ENCODE results near the gene ARHGAP8. TPM values are rescaled to one million over a fixed set of nuclear protein-coding genes. Genes with fewer than 3 reads are reported as not detected.

Gene ARHGAP8
- total and polyA plus RNA-seq, 3 donors from 2014 or later: 9.5 to 15.0 (median 9.7) TPM

DNA sequence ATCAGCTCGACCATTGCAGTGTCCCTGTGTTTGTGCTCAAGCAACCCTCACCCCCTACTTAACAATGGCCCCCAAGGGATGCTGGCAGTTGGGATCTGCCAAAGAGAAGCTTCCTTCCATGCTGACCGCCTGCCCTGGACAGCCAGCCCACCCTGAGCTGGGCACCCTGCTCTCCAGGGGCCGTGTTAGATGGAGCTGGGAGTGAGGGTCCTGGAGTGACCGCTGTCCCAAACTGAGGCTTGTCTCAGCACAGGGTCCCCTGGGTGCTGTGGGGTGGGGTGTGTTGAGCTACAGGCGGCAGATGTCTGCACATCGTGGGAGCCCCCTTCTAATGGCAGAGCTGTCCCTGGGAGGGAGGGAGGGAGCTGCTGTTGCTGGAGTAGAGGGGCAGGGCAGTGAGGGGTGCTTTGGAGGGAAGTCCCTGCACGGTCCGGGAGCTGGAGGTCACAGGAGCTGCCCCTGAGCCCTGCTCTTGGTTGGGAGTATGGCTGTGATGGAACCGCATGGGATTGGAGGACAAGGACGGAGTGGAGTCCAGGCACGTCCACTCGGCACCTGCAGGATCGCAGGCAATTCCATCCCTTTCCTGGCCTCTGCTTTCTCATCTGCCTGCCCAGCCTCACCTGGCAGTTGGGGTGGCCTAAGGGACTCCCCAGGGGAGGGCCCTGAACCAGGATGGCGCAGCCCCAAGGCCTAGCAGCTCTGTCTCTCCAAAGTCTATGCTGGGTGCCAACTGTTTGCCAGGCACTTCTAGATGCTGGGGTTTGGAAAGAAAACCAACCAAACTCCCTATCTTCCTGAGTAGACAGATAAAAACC lies 126.3 kb downstream of the ARHGAP8 start:
- DNase-seq: no peak
- TF ChIP-seq POLR2A (IDR thresholded peaks at IDR 0.05): no peak
- TF ChIP-seq, protein P1, sequence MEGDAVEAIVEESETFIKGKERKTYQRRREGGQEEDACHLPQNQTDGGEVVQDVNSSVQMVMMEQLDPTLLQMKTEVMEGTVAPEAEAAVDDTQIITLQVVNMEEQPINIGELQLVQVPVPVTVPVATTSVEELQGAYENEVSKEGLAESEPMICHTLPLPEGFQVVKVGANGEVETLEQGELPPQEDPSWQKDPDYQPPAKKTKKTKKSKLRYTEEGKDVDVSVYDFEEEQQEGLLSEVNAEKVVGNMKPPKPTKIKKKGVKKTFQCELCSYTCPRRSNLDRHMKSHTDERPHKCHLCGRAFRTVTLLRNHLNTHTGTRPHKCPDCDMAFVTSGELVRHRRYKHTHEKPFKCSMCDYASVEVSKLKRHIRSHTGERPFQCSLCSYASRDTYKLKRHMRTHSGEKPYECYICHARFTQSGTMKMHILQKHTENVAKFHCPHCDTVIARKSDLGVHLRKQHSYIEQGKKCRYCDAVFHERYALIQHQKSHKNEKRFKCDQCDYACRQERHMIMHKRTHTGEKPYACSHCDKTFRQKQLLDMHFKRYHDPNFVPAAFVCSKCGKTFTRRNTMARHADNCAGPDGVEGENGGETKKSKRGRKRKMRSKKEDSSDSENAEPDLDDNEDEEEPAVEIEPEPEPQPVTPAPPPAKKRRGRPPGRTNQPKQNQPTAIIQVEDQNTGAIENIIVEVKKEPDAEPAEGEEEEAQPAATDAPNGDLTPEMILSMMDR (IDR thresholded peaks at IDR 0.05): no peak
- Histone ChIP-seq H3K9me3 (no peaks in the 10 kb centered on the region), H3K36me3 (ENCODE audit: low read depth, missing control alignments) (no peaks in the 10 kb centered on the region), H3K4me1 (no peaks in the 10 kb centered on the region), H3K4me3 (no peak overlapping the region), H3K27me3 (no peaks in the 10 kb centered on the region), H3K27ac (no peak overlapping the region)
- intact Hi-C loops (cut with DNase I; ENCODE audit: low total_unique reads): no loop called here
- WGBS, 2 donors: 83 to 88% methylated on average over 10 to 14 of the region's 14 CpGs

DNA sequence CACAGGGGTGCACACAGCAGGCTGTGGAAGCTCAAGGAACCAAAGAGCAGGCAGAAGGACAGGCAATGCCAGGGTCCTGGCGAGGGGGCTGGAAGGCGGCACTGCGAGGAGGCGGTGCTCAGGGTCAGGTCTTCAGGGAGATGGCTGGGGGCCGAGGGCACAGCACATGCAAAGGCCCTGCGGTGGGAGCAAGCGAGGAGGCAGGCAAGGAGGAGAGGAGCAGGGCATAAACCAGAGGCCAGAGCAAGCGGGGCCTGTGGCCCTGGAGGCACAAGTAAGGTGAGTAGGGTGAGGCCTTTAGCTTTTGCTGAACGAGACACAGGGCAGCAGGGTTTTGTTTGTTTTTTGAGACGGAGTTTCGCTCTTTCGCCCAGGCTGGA lies 126.9 kb downstream of the ARHGAP8 start:
- 96% methylated on average over 12 of the region's 12 CpGs for WGBS, 2 donors
- H3K36me3 ChIP-seq (ENCODE audit: low read depth, missing control alignments): no peaks in the 10 kb centered on the region
- TF ChIP-seq POLR2A (IDR thresholded peaks at IDR 0.05): no peak
- TF ChIP-seq, protein P1 (IDR thresholded peaks at IDR 0.05): no peak
- H3K4me1 ChIP-seq: no peaks in the 10 kb centered on the region
- H3K27me3 ChIP-seq: no peaks in the 10 kb centered on the region
- no peaks in the 10 kb centered on the region for H3K9me3 ChIP-seq
- H3K4me3 ChIP-seq: no peak overlapping the region
- H3K27ac ChIP-seq: no peak overlapping the region
- intact Hi-C loops (cut with DNase I; ENCODE audit: low total_unique reads): no loop called here
- no peak for DNase-seq

DNA sequence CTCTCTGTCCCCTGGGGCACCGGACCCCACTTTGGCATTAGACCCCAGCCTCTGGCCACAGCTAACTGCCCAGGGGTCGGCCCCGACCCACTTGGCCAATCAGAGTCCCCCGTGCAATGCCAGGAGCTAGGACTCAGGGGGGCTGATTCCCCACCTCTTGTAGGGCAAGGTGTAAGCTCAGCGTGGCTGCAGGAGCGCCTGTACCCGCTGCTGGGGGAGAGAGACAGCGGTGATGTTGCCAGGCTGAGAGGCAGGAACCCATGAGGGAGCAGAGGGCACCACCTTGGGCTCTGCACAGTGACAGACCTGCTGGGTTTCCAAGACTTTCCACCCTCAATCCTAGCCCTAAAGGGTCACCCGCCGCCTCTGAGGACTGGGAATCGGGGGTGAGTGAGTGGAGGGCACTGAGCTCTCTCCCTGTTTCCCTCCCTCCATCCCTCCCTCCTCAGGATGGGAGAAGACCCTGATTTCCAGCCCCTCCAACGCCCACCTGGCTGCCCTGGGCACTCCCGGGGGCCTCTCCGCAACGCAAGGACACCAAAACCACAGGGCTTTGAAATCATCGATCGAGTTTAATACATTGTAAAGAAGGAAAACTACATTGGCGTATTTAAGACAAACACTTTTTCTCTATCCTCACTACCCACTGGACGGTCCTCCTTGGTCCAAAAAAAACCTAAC lies 128.4 kb downstream of the ARHGAP8 start:
- DNase-seq: no peak
- intact Hi-C loops (cut with DNase I; ENCODE audit: low total_unique reads): no loop called here
- H3K36me3 ChIP-seq (ENCODE audit: low read depth, missing control alignments): no peaks in the 10 kb centered on the region

DNA sequence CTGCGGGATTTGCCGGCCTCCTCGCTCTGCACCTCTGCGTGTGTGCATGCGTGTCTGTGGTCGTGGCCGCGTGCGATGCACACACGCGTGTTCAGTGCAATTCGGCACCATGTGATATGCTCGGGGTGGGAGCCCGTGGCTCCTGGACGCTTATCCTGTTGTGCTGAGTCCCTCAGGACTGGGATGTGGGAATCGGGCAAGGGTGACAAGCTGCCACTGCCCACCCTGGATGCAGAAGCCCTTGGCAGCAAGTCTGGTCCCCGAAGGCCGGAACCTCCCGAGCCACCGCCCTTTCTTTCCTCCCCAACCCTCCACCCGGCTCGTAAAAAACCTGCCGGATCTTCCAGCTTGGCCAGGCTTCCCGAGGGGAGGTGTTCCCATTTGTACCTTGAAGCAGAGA lies 129.2 kb downstream of the ARHGAP8 start:
- DNase-seq: no peak
- Histone ChIP-seq H3K9me3 (no peaks in the 10 kb centered on the region), H3K27me3 (no peaks in the 10 kb centered on the region), H3K4me1 (no peaks in the 10 kb centered on the region), H3K36me3 (ENCODE audit: low read depth, missing control alignments) (no peaks in the 10 kb centered on the region), H3K4me3 (no peak overlapping the region), H3K27ac (no peak overlapping the region)
- WGBS, 2 donors: 83 to 89% methylated on average over 21 to 24 of the region's 24 CpGs
- TF ChIP-seq, protein P1 (IDR thresholded peaks at IDR 0.05): no peak
- no peak for TF ChIP-seq POLR2A (IDR thresholded peaks at IDR 0.05)
- intact Hi-C loops (cut with DNase I; ENCODE audit: low total_unique reads): no loop called here

More for the DNA sequence above, 128.4 kb downstream of the ARHGAP8 start:
- H3K27me3 ChIP-seq: no peaks in the 10 kb centered on the region
- no peak overlapping the region for H3K4me3 ChIP-seq
- no peak overlapping the region for H3K27ac ChIP-seq
- no peaks in the 10 kb centered on the region for H3K4me1 ChIP-seq
- no peaks in the 10 kb centered on the region for H3K9me3 ChIP-seq
- WGBS, 2 donors: 86 to 97% methylated on average over 11 to 17 of the region's 19 CpGs
- no peak for TF ChIP-seq POLR2A (IDR thresholded peaks at IDR 0.05)
- TF ChIP-seq, protein P1 (IDR thresholded peaks at IDR 0.05): no peak
